ENCODE measurements around the gene CHMP4B.

The CHMP4B gene

DNA sequence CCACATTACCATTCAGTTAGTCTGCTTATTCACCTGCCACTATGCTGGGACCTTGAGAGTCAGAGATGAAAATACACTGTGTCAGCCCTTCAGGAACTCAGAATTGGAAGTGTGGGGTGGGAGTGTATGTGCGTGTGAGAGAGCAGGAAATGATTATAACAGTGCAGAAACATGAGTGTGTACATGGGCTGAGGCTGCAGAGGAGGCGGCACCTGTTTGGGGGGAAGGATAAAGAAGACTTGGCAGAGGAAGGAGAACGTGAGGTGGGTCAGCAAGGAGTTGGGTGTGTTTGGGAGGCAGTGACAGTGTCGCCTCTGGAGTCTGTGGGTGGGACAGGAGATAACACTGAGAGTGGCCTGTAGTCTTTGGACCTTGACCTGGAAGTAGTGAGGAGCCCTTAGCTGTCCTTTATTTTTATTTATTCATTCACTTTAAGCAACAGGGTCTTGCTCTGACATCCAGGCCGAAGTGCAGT, 3.1 kb downstream of the CHMP4B start:
- peaks cover 21% of the 10 kb centered on the region for H3K36me3 ChIP-seq (ENCODE audit: control insufficient read depth, low read length)
- H3K9me2 ChIP-seq (replicated peaks; ENCODE audit: control insufficient read depth, low read length): no peaks in the 10 kb centered on the region
- H3K4me3 ChIP-seq (ENCODE audit: low read length): no peak overlapping the region
- TF ChIP-seq CTCF (IDR thresholded peaks at IDR 0.05; ENCODE audit: low read depth, low read length, poor library complexity, severe bottlenecking) (no peak), EZH2phosphoT487 (IDR thresholded peaks at IDR 0.05; ENCODE audit: borderline replicate concordance, low read length) (no peak)
- no peak overlapping the region for H3K27ac ChIP-seq (ENCODE audit: low read depth, low read length)
- peaks cover 81% of the 10 kb centered on the region for H3K79me2 ChIP-seq (ENCODE audit: control insufficient read depth, low read length)
- no peak overlapping the region for H3K4me2 ChIP-seq (ENCODE audit: low read length)
- peaks cover 9% of the 10 kb centered on the region; the same call in 1 of the 2 replicates for H4K20me1 ChIP-seq (ENCODE audit: control insufficient read depth, insufficient read depth, low read depth, low read length)
- H3K9me3 ChIP-seq (ENCODE audit: control insufficient read depth, insufficient read depth, low read length): no peaks in the 10 kb centered on the region
- H3K4me1 ChIP-seq (ENCODE audit: control insufficient read depth, low read length): peaks cover 41% of the 10 kb centered on the region
- H3K27me3 ChIP-seq (ENCODE audit: control insufficient read depth, low read length): no peaks in the 10 kb centered on the region
- H3F3A ChIP-seq (ENCODE audit: control insufficient read depth, insufficient read depth): no peaks in the 10 kb centered on the region

GRCh38 chr20:33815671-33816070, 4.5 kb downstream of the CHMP4B start:
- Histone ChIP-seq H3K9me3 (ENCODE audit: control insufficient read depth, insufficient read depth, low read length) (no peaks in the 10 kb centered on the region), H3K36me3 (ENCODE audit: control insufficient read depth, low read length) (peaks cover 24% of the 10 kb centered on the region), H3K79me2 (ENCODE audit: control insufficient read depth, low read length) (peaks cover 95% of the 10 kb centered on the region), H3F3A (ENCODE audit: control insufficient read depth, insufficient read depth) (no peaks in the 10 kb centered on the region; the same call in 1 of the 2 replicates), H3K4me1 (ENCODE audit: control insufficient read depth, low read length) (peaks cover 50% of the 10 kb centered on the region), H3K9me2 (replicated peaks; ENCODE audit: control insufficient read depth, low read length) (no peaks in the 10 kb centered on the region), H3K27me3 (ENCODE audit: control insufficient read depth, low read length) (no peaks in the 10 kb centered on the region), H4K20me1 (ENCODE audit: control insufficient read depth, insufficient read depth, low read depth, low read length) (peaks cover 9% of the 10 kb centered on the region), H3K4me3 (ENCODE audit: low read length) (no peak overlapping the region), H3K4me2 (ENCODE audit: low read length) (no peak overlapping the region), H3K27ac (ENCODE audit: low read depth, low read length) (no peak overlapping the region)
- TF ChIP-seq EZH2phosphoT487 (IDR thresholded peaks at IDR 0.05; ENCODE audit: borderline replicate concordance, low read length): no peak
- no peak for TF ChIP-seq CTCF (IDR thresholded peaks at IDR 0.05; ENCODE audit: low read depth, low read length, poor library complexity, severe bottlenecking)

DNA sequence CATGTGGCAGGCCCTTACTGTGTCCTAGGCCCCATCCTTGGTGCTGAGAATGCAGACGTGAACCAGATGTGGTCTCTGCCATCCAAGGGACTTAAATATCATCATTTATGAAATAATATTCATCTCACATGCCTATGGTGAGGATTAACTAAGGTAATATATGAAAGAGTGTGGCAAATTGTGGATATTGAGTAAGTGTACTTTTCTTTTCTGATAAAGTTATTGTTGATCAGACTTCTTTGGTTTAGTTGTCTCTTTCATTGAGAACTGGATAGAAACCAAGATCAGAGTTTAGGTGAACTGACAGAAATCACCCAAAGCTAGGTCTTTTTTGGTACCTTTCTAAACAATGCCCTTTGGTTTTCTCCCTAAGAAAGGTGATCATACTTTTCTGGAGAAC, 5.0 kb downstream of the CHMP4B start:
- H3K9me2 ChIP-seq (replicated peaks; ENCODE audit: control insufficient read depth, low read length): no peaks in the 10 kb centered on the region
- no peaks in the 10 kb centered on the region for H3K9me3 ChIP-seq (ENCODE audit: control insufficient read depth, insufficient read depth, low read length)
- no peak overlapping the region for H3K4me2 ChIP-seq (ENCODE audit: low read length)
- peaks cover 24% of the 10 kb centered on the region for H3K36me3 ChIP-seq (ENCODE audit: control insufficient read depth, low read length)
- H3F3A ChIP-seq (ENCODE audit: control insufficient read depth, insufficient read depth): no peaks in the 10 kb centered on the region; the same call in 1 of the 2 replicates
- H3K27ac ChIP-seq (ENCODE audit: low read depth, low read length): no peak overlapping the region
- peaks cover 48% of the 10 kb centered on the region for H3K4me1 ChIP-seq (ENCODE audit: control insufficient read depth, low read length)
- H3K4me3 ChIP-seq (ENCODE audit: low read length): no peak overlapping the region
- no peaks in the 10 kb centered on the region for H3K27me3 ChIP-seq (ENCODE audit: control insufficient read depth, low read length)
- peaks cover 100% of the 10 kb centered on the region for H3K79me2 ChIP-seq (ENCODE audit: control insufficient read depth, low read length)
- peaks cover 9% of the 10 kb centered on the region for H4K20me1 ChIP-seq (ENCODE audit: control insufficient read depth, insufficient read depth, low read depth, low read length)
- TF ChIP-seq CTCF (IDR thresholded peaks at IDR 0.05; ENCODE audit: low read depth, low read length, poor library complexity, severe bottlenecking) (no peak), EZH2phosphoT487 (IDR thresholded peaks at IDR 0.05; ENCODE audit: borderline replicate concordance, low read length) (no peak)
